Measurements from ENCODE around the gene HOMER3.

DNA sequence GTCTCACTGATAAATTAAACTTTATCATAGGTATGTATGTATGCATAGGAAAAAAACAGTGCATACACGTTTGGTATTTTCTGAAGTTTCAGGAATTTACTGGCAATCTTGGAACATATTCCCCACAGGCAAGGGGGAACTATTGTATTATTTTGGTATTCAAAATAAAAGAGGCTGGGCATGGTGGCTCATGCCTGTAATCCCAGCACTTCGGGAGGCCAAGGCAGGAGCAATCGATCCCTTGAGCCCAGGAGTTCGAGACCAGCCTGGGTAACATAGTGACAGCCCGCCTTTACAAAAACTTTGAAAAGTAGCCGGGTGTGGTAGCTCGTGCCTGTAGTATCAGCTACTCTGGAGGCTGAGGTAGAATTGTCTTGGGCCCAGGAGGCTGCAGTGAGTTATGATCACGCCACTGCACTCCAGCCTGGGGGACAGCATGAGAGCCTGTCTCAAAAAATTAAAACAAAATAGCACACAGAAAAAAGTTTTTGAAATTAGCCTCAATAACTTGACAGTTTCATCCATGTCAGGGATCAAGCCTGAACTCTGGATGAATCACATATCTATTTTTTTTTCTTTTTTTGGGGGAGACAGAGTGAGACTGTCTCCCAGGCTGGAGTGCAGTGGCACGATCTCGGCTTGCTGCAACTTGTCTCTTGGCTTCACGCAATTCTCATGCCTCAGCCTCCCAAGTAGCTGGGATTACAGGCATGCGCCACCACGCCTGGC, 29.1 kb upstream of the HOMER3 start:
- TF ChIP-seq, protein P1, sequence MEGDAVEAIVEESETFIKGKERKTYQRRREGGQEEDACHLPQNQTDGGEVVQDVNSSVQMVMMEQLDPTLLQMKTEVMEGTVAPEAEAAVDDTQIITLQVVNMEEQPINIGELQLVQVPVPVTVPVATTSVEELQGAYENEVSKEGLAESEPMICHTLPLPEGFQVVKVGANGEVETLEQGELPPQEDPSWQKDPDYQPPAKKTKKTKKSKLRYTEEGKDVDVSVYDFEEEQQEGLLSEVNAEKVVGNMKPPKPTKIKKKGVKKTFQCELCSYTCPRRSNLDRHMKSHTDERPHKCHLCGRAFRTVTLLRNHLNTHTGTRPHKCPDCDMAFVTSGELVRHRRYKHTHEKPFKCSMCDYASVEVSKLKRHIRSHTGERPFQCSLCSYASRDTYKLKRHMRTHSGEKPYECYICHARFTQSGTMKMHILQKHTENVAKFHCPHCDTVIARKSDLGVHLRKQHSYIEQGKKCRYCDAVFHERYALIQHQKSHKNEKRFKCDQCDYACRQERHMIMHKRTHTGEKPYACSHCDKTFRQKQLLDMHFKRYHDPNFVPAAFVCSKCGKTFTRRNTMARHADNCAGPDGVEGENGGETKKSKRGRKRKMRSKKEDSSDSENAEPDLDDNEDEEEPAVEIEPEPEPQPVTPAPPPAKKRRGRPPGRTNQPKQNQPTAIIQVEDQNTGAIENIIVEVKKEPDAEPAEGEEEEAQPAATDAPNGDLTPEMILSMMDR (IDR thresholded peaks at IDR 0.05; ENCODE audit: low read length) = no peak
- no peak for TF ChIP-seq EZH2 (IDR thresholded peaks at IDR 0.05; ENCODE audit: borderline replicate concordance, low read length)

All from OCI-LY1 (cell line).